ENCODE measurements around the gene TRAF7. TPM values are rescaled to one million over a fixed set of nuclear protein-coding genes. Genes with fewer than 3 reads are reported as not detected.
A peak's percentile ranks its signal among the peaks of the same experiment; 100 is the strongest.

The TRAF7 gene
- total RNA-seq, 6 experiments from 2014 or later = 40.9 to 56.2 (median 46.2) TPM

- intact Hi-C loops (cut with DNase I) = no loop called here
- no peaks in the 10 kb centered on the region for H3K36me3 ChIP-seq
- H3K27me3 ChIP-seq = no peaks in the 10 kb centered on the region
- ATAC-seq (peak; percentile 32 to 61 (median 46)), DNase-seq (peak; percentile 83 to 94 (median 93))
- no peaks in the 10 kb centered on the region for H3K9me3 ChIP-seq
- peak overlapping the region; percentile 67 to 95 (median 77) for H3K27ac ChIP-seq
- peak overlapping the region; percentile 66 to 95 (median 81) for H3K4me3 ChIP-seq
- WGBS (ENCODE audit: insufficient coverage, low coverage, low lambda C conversion rate, missing lambda C conversion rate) = 18% methylated on average over 8 of the region's 27 CpGs
- TF ChIP-seq POLR2A (IDR thresholded peaks at IDR 0.05) = peak; percentile 23
- TF ChIP-seq CTCF (IDR thresholded peaks at IDR 0.05) = no peak
- H3K4me1 ChIP-seq = peaks cover 0 to 71% (median 24%) of the 10 kb centered on the region in 4 donors
Measured at GRCh38 chr16:2157480-2158261, 2.1 kb downstream of the TRAF7 start.

GRCh38 chr16:2158262-2158638, 2.7 kb downstream of the TRAF7 start:
- peaks cover 0 to 70% (median 22%) of the 10 kb centered on the region in 4 donors for H3K4me1 ChIP-seq
- H3K36me3 ChIP-seq = no peaks in the 10 kb centered on the region
- intact Hi-C loops (cut with DNase I) = no loop called here
- TF ChIP-seq POLR2A (IDR thresholded peaks at IDR 0.05) (no peak), CTCF (IDR thresholded peaks at IDR 0.05) (no peak)
- peak in 1 of 4 donors; percentile 3 for ATAC-seq
- peak overlapping the region; percentile 66 to 95 (median 81) for H3K4me3 ChIP-seq
- H3K27ac ChIP-seq = peak overlapping the region; percentile 65 to 95 (median 67)
- WGBS (ENCODE audit: insufficient coverage, low coverage, low lambda C conversion rate, missing lambda C conversion rate) = 34% methylated on average over 8 of the region's 15 CpGs
- no peaks in the 10 kb centered on the region for H3K9me3 ChIP-seq
- DNase-seq = peak in 1 of 3 donors; percentile 78
- H3K27me3 ChIP-seq = no peaks in the 10 kb centered on the region

GRCh38 chr16:2159175-2159838, 3.7 kb downstream of the TRAF7 start:
- intact Hi-C loops (cut with DNase I) = no loop called here
- peak overlapping the region; percentile 5 to 95 (median 81) for H3K4me3 ChIP-seq

More at GRCh38 chr16:2159175-2159838, 3.7 kb downstream of the TRAF7 start:
- WGBS (ENCODE audit: insufficient coverage, low coverage, low lambda C conversion rate, missing lambda C conversion rate) = 29% methylated on average over 10 of the region's 24 CpGs
- DNase-seq (peak; percentile 78 to 90 (median 89)), ATAC-seq (peak; percentile 5 to 28 (median 24))
- Histone ChIP-seq H3K4me1 (peaks cover 0 to 62% (median 22%) of the 10 kb centered on the region in 4 donors), H3K27me3 (no peaks in the 10 kb centered on the region), H3K9me3 (no peaks in the 10 kb centered on the region), H3K27ac (peak overlapping the region; percentile 16 to 95 (median 65)), H3K36me3 (no peaks in the 10 kb centered on the region)
- TF ChIP-seq POLR2A (IDR thresholded peaks at IDR 0.05) (no peak), CTCF (IDR thresholded peaks at IDR 0.05) (no peak)
